ENCODE measurements around the gene PNPLA2. TPM values are rescaled to one million over a fixed set of nuclear protein-coding genes. Genes with fewer than 3 reads are reported as not detected.

The PNPLA2 gene
- total RNA-seq, 2 experiments from 2014 or later, result 19.8 to 41.2 TPM

DNA sequence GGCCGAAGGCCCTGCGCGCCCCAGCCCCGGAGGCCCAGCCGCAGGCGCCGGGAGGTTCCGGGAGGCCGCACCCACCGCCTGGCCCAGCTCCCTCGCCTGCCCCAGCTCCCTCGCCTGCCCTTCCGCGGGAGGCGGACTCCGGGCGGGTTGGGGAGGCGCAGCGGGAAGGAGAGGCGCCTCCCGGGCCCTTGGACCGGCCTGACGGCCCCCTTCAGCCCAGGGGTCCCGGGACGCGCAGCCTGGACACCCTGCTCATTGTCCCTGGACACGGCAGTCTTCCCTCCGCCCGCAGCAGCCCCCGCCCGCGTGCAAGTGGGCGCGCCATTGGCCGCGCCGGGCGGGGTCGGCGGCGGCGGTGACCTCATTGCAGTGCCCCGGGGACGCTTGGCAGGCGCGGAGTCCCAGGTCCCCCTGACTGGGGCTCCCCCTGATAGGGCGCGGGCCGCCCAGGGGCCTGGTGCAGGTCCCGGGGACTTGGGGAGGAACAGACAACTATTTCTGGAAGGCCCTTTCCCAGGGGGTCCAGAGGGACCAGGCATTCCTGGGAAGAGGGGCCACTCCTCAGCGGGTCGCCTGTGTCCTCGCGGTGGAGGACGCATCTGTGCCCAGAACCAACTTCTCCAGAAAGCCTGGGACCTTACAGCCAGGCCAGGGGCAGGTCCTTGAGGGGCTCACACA, 14.5 kb downstream of the PNPLA2 start:
- no peak overlapping the region for H3K27ac ChIP-seq (ENCODE audit: low read depth, low read length, poor library complexity, severe bottlenecking)
- H3K36me3 ChIP-seq (ENCODE audit: insufficient read depth, low read length), result peaks cover 8% of the 10 kb centered on the region; the same call in 1 of the 2 replicates
- ChIA-PET CTCF (ENCODE audit: unreplicated experiment) (no interaction called here), POLR2A (no interaction called here)
- no peak overlapping the region for H2AFZ ChIP-seq (ENCODE audit: low read length)
- TF ChIP-seq, protein P1, sequence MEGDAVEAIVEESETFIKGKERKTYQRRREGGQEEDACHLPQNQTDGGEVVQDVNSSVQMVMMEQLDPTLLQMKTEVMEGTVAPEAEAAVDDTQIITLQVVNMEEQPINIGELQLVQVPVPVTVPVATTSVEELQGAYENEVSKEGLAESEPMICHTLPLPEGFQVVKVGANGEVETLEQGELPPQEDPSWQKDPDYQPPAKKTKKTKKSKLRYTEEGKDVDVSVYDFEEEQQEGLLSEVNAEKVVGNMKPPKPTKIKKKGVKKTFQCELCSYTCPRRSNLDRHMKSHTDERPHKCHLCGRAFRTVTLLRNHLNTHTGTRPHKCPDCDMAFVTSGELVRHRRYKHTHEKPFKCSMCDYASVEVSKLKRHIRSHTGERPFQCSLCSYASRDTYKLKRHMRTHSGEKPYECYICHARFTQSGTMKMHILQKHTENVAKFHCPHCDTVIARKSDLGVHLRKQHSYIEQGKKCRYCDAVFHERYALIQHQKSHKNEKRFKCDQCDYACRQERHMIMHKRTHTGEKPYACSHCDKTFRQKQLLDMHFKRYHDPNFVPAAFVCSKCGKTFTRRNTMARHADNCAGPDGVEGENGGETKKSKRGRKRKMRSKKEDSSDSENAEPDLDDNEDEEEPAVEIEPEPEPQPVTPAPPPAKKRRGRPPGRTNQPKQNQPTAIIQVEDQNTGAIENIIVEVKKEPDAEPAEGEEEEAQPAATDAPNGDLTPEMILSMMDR (conservative IDR thresholded peaks at IDR 0.05; ENCODE audit: low read length), result no peak
- no peak for TF ChIP-seq EZH2phosphoT487 (IDR thresholded peaks at IDR 0.05; ENCODE audit: borderline replicate concordance, low read depth, low read length)
- no peak overlapping the region for H3K4me3 ChIP-seq (ENCODE audit: low read depth, low read length, poor library complexity, severe bottlenecking)
- H3K79me2 ChIP-seq (ENCODE audit: insufficient read depth, low read depth, low read length), result no peaks in the 10 kb centered on the region
- no TSS peak for BruUV-seq (replicated peaks)
- 0 out of 2 replicates have a peak, but pooled peaks cover 3% of the 10 kb centered on the region for H4K20me1 ChIP-seq (ENCODE audit: insufficient read depth, low read length)
- intact Hi-C loops (cut with micrococcal nuclease; ENCODE audit: unreplicated experiment), result no loop called here
- no peaks in the 10 kb centered on the region for H3K9me2 ChIP-seq (ENCODE audit: insufficient read depth, low read length)
- H3K4me2 ChIP-seq (ENCODE audit: low read length), result no peak overlapping the region
- H3K9me3 ChIP-seq (ENCODE audit: low read length), result no peaks in the 10 kb centered on the region
- DNase-seq (ENCODE audit: low spot score), result no peak
- peaks cover 19% of the 10 kb centered on the region for H3K4me1 ChIP-seq (ENCODE audit: insufficient read depth, low read length, poor library complexity, severe bottlenecking)

DNA sequence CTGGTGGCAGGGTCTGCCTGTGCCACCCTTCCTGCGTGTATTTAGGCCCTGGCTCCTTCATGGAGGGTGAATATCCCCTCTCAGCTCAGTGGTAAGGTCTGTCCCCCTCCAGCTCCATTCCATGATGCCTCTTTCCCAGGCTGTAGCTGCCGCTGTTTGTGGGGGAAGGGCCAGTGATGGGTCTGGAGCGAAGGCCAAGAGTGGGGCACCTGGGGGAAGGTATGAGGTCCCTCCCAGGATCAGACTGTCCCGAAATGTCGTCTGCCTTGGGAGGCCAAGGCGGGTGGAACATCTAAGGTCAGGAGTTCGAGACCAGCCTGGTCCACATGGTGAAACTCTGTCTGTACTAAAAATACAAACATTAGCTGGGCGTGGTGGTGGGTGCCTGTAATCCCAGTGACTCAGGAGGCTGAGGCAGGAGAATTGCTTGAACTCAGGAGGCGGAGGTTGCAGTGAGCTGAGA, 15.2 kb downstream of the PNPLA2 start:
- intact Hi-C loops (cut with micrococcal nuclease; ENCODE audit: unreplicated experiment), result no loop called here
- BruUV-seq (replicated peaks), result no TSS peak
- no peak overlapping the region for H3K4me2 ChIP-seq (ENCODE audit: low read length)

More for the DNA sequence above, 15.2 kb downstream of the PNPLA2 start:
- H2AFZ ChIP-seq (ENCODE audit: low read length), result no peak overlapping the region
- ChIA-PET POLR2A (no interaction called here), CTCF (ENCODE audit: unreplicated experiment) (no interaction called here)
- H3K4me3 ChIP-seq (ENCODE audit: low read depth, low read length, poor library complexity, severe bottlenecking), result no peak overlapping the region
- peaks cover 14% of the 10 kb centered on the region; the same call in 1 of the 2 replicates for H3K36me3 ChIP-seq (ENCODE audit: insufficient read depth, low read length)
- no peak for DNase-seq (ENCODE audit: low spot score)
- H3K9me3 ChIP-seq (ENCODE audit: low read length), result no peaks in the 10 kb centered on the region
- 0 out of 2 replicates have a peak, but pooled peaks cover 3% of the 10 kb centered on the region for H4K20me1 ChIP-seq (ENCODE audit: insufficient read depth, low read length)
- no peaks in the 10 kb centered on the region for H3K9me2 ChIP-seq (ENCODE audit: insufficient read depth, low read length)
- peaks cover 19% of the 10 kb centered on the region for H3K4me1 ChIP-seq (ENCODE audit: insufficient read depth, low read length, poor library complexity, severe bottlenecking)
- no peak for TF ChIP-seq EZH2phosphoT487 (IDR thresholded peaks at IDR 0.05; ENCODE audit: borderline replicate concordance, low read depth, low read length)
- TF ChIP-seq, protein P1 (conservative IDR thresholded peaks at IDR 0.05; ENCODE audit: low read length), result no peak
- no peaks in the 10 kb centered on the region for H3K79me2 ChIP-seq (ENCODE audit: insufficient read depth, low read depth, low read length)
- no peak overlapping the region for H3K27ac ChIP-seq (ENCODE audit: low read depth, low read length, poor library complexity, severe bottlenecking)
